ENCODE measurements around the gene RGL1.

DNA sequence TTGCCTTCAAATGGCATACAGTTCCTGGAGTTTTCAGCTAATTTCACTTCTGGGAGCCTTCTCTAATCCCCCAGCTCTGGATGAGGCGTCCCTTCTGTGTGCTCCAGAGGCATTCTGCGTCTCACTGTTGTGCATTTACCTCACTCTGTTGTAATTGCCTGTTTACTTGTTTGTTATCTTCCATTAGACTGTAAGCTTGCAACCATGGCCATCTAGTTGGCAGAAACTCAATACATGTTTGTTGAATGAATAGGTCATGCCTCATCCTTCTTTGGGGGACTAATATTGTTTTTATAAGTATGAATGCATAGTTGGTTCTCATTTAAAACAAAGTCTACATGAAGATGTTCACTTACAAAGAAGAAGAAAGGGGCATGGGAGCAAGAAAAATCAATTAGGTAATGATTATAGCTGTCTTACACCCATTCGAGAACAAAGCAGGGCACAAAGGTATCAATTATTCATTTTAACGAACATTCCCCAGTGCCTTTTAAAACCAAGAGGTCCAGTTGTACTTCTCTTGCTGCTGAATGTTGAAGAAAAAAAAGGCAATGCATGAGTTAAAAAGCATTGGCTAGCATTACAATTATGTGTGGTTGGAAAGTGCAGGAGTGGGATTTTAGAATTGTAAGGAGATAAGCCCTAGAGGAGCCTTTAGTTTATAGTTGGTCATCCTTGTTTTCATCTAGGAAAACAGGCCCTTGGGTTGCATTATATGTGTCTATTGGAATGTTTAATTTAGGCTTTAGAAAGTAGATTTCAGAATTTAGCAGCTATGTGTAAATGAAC lies 6.0 kb downstream of the RGL1 start:
- no peak for TF ChIP-seq POLR2A (IDR thresholded peaks at IDR 0.05)
- TF ChIP-seq, protein P1, sequence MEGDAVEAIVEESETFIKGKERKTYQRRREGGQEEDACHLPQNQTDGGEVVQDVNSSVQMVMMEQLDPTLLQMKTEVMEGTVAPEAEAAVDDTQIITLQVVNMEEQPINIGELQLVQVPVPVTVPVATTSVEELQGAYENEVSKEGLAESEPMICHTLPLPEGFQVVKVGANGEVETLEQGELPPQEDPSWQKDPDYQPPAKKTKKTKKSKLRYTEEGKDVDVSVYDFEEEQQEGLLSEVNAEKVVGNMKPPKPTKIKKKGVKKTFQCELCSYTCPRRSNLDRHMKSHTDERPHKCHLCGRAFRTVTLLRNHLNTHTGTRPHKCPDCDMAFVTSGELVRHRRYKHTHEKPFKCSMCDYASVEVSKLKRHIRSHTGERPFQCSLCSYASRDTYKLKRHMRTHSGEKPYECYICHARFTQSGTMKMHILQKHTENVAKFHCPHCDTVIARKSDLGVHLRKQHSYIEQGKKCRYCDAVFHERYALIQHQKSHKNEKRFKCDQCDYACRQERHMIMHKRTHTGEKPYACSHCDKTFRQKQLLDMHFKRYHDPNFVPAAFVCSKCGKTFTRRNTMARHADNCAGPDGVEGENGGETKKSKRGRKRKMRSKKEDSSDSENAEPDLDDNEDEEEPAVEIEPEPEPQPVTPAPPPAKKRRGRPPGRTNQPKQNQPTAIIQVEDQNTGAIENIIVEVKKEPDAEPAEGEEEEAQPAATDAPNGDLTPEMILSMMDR (IDR thresholded peaks at IDR 0.05), result no peak
